D341Med (cell line): Measurements from ENCODE around the gene TMEM269.

Experiments
- DNase-seq: peaks from one replicate; pipeline ENCODE4 v3.0.0; 2012; ENCODE audit warnings: low spot score

TMEM269 gene

DNA sequence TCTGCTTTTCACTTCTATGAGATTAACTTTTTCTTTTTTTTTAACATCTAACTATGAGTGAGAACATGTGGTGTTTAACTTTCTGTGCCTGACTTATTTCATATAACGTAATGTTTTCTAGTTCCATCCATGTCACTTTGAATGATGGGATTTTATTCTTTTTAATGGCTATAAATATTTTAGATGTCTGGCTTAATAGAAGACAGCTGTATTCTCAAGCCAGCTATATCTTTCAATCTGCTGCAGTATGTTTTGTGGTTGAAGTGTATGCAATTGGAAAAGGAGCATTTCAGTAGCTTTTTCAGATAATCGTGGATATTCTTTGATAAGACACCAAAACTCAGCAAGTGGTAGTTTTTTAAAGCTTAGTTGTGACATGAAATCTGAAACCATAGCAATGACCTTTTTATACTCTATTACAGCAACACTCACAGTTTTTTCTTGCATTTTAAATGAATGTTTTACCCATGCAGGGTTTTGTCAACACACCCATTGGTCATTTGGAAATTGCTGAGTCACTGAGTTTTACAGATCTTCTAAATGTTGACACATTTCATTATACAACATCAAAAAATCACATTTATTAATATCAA is 38.1 kb downstream of the TMEM269 start:
- no peak for DNase-seq

DNA sequence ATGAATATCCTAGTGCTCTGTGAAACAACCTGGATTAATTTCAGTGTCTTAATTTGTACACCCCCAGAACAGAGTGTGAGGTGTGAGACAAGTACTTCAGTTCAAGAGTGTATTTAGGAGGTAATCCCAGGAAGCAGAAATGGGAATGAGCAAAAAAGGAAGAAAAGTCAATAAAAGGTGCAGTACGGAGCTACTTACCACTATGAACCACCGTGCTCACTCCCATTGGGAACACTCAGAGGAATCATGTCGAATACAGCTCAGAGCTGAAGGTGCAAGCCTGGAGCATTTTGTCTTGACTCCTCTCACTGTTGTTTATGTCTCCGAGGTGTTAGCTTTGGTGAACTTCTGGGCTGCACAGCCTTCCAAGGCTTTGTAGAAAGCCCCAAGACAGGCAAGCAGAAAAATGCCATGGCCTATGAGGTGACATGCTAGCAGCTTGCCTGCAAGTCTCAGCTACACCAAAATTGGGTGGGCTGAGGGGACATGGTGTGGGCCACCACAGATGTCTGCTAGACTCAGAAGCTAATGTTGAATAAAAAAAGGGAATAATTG is 39.8 kb downstream of the TMEM269 start:
- DNase-seq: no peak

DNA sequence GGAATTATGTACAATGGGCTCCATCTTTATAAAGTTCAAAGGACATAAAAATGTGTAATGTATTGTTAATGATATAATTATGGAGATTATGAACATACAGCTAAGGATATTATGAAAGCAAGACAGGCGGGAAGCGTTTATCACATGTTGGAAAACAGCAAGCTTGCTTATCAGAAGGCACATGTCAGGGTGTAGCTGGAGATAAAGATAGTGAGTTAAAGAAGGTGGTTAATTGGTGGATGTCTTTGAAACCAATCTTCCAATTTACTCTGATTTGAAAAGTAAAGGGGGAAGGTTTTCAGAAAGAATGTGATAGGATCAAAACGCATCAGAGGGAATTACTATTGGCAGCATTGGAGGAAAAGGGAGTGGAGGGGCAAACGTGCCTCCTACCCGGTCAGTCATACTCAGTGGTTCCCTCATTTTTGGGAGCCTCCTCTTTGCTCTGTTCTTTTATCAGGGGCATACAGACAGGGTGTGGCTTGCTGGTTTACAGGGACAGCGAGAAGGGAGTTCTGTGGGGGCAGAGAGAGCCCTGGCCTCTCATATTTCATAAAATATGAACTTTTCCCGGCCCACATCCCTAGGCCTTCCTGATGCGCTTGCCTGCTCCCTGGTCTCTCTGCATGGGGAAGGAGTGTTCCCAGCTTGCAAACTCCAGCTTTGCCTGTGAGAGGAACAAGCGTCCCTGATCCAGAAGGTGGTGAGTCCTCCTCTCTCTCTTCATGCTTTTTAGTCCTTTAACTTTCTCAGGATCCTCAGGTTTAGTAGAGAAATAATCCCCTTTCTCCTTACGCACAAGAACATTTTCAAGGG is 40.5 kb downstream of the TMEM269 start:
- DNase-seq: no peak

DNA sequence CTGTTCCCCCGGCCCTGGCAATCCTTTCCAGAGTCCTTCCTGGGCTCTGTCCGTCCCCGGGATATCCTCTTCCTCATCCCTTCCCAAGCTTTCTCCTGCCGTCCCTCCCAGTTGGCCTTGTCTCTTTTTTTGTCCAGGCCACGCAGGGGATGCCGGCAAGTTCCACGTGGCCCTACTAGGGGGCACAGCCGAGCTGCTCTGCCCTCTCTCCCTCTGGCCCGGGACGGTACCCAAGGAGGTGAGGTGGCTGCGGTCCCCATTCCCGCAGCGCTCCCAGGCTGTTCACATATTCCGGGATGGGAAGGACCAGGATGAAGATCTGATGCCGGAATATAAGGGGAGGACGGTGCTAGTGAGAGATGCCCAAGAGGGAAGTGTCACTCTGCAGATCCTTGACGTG is 45.8 kb downstream of the TMEM269 start:
- no peak for DNase-seq

DNA sequence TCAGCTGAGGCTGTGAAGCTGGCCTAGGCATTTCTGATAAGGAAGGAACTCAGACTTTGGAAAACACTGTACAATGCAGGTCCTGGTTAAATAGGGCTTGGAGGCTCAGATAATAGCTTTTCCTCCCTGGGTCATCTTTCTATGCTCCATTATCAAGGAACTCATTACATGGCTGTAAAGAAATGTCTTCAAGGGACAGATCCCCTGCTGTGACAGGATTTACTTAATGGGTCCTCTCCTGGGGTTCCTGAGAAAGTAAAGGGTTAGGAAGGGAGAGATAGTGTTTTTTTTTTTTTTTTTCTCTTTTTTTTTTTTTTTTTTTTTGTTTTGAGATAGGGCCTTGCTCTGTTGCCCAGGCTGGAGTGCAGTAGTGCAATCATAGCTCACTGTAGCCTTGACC is 46.5 kb downstream of the TMEM269 start:
- DNase-seq: no peak

DNA sequence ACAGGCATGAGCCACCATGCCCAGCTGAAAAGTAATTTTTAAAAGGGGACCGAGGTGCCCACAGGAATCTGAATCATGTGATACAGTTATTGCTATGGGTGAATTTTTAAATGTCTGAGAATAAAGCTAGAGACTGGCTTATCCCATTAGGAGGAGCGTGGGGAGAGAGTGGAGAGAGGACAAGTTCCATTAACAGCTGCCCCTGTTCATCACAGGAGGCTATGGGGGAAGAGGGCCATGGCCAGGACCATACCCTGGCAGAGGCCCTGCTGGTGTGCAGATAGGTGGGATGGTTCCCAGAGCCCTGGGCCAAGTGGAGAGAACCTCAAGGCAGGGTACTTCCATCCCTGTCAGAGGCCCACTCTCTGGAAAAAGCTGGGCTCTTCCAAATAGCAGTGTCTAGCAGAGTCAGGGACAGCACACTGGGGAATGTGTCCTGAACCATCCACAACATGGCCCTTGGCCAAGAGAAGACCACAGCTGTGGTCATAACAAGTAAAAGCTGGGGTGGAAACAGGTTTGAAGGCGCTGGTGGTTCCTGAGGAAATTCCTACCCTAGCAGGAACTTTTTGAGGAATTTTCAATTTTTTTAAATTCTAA is 48.0 kb downstream of the TMEM269 start:
- DNase-seq: no peak

DNA sequence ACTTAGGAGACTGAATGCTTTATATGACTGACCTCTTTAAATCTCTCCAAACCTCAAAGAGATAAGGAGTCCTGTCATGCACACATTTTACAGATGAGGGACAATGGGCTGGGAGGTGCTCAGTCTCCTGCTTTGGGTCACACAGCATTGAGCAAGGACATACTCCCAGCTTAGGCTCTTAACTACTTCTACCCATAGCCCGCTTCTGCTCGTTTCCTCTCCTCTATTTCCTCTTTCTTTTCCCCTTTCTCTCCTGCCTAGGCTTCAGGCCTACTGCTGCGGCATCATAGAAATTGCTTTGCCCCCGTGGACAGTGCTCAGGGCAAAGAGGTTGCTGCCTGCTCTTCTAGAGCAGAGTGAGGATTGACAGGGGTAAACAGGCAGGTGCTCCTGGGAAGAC is 49.2 kb downstream of the TMEM269 start:
- DNase-seq: no peak

DNA sequence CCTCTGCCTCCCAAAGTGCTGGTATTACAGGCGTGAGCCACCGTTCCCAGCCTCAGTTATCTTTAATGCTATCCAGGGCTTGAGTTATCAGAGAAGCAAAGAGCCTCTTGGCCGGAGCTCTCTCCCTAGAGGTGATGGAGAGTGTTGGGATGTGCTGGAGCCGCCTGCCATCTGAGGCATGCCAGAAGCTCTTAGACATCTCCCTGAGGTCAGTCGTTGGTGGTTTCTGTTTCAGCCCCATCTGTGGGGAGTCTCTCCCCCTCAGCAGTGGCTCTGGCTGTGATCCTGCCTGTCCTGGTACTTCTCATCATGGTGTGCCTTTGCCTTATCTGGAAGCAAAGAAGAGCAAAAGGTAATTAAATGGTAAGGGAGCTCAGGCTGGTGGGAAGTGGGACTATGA is 50.0 kb downstream of the TMEM269 start:
- DNase-seq: no peak

DNA sequence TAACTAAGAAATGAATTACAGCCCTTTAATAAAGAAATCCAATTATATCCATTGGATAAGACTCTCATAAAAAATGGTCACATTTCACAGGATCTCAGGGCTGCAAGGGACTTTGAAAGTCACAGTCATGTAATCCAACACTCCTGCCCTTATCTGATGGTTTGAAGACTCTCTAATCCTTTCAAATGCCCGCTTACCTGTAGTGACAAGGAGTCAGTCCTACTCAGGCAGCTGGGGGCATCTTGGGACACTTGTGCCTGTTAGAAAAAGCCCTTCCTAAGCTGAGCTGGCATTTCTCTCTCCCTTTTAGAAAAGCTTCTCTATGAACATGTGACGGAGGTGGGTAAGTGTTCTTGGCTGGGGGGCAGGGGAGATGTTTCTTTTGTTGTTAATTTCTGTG is 50.6 kb downstream of the TMEM269 start:
- DNase-seq: no peak

DNA sequence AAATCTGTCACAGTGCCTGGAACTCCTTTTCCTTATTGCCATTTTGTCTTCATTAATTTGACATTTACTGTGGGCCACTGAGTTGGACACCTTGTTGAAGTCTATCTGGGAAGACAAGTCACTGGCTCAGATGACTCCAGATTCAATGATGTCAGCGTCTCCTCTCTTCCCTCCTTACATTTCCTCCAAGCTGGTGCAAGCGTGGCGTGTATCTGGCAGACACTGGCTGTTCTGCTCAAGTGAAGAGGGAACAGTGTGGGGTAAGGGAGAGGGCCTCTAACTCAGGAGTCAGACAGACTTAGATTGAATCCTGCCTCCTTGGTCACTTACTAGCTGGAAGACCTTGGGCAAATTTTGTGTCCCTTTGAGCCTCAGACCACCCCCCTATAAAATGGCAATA is 52.9 kb downstream of the TMEM269 start:
- DNase-seq: no peak

DNA sequence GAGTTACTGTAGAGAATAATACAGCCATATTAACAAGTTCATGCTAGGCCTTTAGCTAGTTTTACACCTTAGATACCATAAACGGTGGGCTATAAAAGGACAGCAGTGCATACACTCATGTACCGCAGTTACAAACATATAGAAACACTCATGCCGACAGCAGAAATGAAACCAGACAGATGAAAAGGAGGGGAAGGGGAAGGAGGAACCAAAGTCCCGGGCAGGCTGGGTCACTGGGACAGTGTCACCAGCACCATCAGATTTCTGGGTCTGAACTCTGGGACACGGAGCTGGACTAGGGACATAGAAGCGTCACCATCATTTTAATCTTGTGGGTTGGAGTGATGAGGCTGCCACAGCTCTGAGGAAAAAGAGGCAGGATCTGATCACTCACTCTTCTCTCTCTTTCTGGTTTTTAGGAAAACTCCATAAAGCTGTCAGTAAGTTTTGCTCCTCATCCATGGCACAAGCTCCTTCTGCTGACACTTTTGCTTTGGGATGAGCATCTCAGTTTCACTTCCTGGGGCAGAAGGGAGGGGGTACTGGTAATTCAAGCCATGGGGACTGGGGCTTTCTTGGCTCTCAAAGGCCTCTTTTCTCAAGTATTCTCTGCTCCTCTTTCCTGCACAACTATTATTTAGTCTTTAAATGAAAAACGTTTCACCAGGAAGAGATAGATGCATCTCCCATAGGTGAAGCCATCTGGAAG is 53.8 kb downstream of the TMEM269 start:
- DNase-seq: no peak

DNA sequence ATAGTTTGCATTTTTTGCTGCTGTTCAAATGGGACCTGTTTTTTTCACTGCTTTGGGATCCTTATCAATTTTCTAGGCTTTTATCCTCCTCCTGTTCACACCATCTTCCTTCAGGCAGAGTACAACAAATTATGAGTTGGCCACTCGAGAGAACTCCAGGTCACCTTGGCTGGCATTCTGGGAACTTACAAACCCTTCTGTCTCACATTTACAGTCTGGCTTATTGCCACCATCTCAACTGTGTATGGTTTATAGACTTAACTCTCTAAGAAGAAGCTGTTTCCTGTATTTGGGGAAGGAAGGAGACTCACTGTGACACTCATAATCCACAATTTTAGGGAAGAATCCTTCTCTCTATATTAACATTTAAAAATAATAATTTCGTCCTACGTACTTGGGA is 56.2 kb downstream of the TMEM269 start:
- DNase-seq: no peak

DNA sequence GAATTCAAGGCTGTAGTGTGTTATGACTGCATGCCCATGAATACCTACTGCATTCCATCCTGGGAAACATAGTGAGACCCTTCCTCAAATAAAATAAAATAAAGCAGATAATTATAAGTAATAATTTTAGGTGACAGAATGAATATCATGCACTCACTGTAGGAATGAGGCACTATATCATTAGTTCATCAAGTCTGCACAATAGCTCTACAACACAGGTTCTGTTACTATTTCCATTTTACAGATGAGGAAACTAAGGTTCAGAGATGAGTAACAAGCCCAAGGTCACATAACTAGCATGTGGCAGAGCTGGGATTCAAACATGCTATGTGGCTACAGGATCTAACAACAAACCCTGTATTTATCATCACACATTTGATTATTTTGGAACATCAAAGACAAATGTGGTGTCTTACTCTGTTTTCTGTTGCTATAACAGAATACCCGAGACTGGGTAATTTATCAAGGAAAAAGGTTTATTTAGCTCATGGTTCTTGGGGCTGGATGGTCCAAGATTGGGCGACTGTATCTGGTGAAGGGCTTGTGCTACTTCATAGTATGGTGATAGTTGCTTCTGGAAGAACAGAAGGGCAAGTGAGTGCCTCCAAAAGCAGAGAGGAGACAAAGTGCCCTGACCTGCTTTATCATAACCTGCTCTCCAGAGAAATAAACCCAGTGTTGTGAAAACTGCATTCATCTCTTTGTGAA is 56.8 kb downstream of the TMEM269 start:
- no peak for DNase-seq

DNA sequence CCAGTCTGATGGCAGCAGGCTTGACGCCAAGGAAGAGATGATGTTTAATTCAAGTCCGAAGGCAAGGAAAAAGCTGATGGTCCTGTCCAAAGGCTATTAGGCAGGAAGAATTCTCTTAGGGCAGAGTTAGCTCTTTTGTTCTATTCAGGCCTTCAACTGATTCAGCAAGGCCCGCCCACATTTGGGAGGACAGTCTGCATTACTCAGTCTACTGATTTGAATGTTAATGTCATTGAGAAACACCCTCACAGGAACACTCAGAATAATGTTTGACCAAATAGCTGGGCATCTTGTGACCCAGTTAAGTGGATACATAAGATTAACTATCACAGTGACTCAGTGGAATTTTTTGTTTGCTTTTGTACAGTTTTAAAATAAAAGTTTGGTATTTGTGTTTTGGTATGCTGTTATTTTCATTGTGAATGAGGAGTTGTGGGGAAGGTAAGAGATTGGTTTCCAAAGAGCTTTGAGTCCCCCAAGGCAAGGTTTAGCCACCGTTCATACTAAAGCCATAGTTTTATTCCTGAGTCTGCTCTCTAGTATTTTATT is 59.9 kb downstream of the TMEM269 start:
- DNase-seq: no peak

DNA sequence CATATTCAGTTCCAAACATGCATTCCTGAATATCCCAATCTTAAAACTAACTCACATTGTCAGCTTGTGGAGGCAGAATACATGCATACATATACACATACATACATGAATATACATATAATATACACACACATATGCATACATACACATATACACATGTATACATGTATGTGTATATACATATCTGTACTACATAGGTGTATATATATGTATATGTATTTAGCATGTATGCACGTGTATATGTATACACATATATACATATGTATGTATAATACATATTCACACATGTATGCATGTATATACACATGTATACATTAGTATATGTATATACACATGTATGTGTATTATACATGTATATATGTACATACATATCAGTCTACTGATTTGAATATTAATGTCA is 60.4 kb downstream of the TMEM269 start:
- DNase-seq: no peak

DNA sequence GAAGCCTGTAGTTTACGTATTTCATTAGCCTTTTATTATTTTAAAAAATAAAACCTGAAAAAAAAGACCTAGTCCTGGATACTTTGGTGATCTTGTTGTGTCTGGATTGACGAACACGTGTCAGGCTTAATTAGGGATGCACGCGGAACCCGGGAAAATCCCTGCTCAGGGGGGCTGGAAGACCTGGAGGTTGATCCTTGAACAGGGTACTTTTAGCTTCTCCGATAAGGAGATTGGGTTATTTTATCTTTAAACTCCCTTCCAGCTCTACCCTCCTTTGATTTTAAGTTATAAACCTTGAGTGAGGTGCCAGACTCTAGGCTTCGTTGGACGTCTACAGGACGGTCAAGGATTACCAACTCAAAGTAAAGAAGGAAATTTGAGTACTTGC is 61.1 kb downstream of the TMEM269 start:
- no peak for DNase-seq

DNA sequence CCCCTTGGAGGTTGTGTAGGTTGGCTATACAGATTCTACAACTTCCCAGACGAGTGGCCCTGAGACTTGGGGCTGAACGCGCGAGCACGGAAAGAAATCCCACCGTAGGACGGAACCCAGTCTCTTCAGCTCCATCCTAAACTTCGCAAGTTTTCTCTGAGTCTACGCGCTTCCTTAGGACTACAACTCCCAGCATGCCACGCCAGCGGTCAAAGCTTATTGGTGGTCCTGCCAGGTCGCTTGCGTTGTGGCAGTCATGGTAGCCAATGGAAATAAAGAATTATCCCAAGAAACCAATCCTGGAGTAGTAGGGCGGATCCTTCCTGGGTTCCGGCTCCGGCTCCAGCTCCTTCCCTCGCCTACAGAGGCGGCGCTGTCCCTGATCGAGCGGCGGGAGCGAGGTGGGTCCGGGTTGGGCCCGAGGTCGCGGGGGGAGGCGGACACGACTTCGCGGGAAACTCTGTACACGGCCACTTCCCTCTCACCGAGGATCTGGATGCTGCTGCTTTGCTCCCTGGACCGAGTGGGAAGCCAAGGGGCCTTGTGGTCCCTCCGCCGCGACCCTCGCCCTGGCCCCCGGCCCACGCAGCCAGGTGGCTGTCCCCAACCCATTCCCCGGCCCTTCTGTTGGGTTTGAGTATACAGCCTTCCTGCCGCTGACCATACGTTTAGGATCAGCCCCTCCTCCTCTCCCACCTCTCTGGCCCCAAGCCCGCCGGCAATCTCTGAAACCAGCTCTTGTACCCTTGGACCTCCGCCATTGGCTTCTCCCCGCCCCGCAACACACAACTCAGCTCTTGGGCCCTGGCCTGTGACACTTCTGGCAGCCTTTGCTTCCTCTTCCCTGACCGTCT is 61.7 kb downstream of the TMEM269 start, which contains the start of gene ZNF691:
TSS of gene ZNF691 (plus strand) at position 357 of the 854 bp plus-strand sequence. CDS start 3,046 bp downstream, outside the sequence.
- peak; percentile 95 for DNase-seq

DNA sequence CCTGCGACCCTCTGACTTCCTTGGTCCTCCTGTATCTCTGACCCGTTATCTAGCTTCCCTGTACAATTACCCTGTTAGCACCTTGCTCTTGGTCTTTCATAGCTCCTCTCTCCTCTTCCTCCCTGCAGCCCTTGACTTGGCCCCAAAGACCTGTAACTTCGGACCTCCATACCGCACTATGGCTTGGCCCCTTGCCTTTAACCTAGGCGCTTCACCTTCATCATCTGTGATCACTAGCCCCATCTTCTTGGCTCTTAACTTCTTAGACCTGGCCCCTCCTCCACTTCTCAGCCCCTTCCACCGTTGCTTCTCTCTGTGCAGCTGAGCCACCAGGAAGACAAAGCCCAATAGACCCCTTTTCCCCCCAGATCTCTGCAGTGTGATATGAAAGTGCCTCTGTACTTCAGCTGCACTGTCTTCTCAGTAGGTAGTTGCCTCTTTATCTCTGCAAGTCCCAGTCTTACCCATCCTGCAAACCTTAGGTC is 62.4 kb downstream of the TMEM269 start:
- DNase-seq: no peak

DNA sequence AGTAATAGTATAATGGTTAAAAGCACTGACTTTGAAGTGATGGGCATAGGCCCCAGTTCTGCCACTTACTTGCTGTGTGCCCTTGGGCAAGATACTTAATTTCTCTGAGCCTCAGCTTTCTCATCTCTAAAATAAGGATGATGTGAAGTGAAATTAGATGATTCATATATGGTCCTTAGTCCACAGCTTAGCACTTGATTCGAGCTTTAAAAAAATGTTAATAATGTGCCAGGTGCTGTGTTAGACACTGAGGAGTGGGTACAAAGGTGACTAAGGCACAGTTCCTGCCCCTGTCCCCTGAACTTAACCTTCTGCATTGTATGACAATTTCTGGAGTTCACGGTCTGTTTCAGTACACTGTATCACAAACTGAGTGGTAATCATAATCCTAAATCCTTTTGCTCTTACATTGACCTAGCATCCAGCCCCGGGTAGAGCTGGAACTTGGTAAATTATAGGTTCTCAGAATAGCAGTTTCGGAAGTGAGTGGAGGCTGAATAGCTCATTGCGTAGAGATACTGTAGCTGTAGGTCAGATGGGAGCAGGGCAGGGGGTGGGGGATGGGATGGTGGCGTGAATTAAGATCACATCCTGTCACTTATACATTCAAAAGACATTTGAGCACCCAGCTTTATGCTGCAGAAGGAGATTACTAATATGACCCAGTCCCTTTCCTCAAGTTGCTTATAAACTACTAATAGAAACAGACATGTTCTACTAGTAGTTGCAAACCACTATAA is 63.1 kb downstream of the TMEM269 start:
- DNase-seq: no peak
